ENCODE results near the gene CTNNA1. TPM values are rescaled to one million over a fixed set of nuclear protein-coding genes. Genes with fewer than 3 reads are reported as not detected.

Gene CTNNA1
- total RNA-seq, 2 donors from 2014 or later = 400 to 483 TPM

DNA sequence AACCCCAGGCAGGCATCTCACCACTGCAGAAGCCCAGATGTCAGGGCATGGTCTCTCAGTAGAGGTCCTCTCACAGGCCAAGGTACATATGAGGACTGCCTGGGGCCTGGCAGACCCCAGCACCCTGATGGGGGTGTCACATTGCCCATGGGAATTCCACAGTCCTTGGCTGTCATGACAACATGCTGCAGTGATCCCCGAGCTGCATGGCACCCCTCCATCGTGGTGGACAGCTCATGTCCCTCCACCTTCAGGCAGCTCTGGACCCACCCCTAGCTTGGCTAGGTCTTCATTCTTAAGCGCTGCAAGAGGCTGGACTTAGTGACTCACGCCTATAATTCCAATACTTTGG lies 196.0 kb downstream of the CTNNA1 start:
- TF ChIP-seq, protein P1, sequence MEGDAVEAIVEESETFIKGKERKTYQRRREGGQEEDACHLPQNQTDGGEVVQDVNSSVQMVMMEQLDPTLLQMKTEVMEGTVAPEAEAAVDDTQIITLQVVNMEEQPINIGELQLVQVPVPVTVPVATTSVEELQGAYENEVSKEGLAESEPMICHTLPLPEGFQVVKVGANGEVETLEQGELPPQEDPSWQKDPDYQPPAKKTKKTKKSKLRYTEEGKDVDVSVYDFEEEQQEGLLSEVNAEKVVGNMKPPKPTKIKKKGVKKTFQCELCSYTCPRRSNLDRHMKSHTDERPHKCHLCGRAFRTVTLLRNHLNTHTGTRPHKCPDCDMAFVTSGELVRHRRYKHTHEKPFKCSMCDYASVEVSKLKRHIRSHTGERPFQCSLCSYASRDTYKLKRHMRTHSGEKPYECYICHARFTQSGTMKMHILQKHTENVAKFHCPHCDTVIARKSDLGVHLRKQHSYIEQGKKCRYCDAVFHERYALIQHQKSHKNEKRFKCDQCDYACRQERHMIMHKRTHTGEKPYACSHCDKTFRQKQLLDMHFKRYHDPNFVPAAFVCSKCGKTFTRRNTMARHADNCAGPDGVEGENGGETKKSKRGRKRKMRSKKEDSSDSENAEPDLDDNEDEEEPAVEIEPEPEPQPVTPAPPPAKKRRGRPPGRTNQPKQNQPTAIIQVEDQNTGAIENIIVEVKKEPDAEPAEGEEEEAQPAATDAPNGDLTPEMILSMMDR (IDR thresholded peaks at IDR 0.05) = no peak
- Histone ChIP-seq H3K4me1 (peaks cover 11% of the 10 kb centered on the region), H3K27ac (no peak overlapping the region), H3K36me3 (peaks cover 7% of the 10 kb centered on the region), H3K9me3 (no peaks in the 10 kb centered on the region), H3K27me3 (no peaks in the 10 kb centered on the region), H3K9ac (ENCODE audit: low read depth in 2 of 2, low read length in 2 of 2) (no peak overlapping the region), H3K4me3 (no peak overlapping the region)
- intact Hi-C loops (cut with DNase I) = no loop called here
- no peak for DNase-seq

DNA sequence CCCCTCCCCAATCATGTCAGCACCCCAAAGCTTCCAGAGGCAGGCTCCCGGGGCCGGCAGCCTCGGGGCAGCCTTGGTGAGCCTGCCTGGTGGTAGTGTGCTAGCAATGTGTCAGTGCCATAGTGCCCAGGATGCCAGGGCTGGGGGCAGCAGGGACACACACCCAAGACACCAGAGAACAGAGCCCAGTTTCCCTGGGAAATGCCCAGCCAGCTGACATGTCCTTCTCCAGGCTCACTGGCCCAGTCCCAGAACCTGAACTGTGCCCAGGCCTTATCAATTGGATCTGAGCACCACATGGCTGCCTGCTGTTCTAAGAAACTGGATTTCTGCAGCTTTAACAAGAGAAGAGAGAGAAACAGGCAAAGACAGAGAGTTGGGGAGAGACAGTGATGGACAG lies 196.8 kb downstream of the CTNNA1 start:
- DNase-seq = no peak
- Histone ChIP-seq H3K9ac (ENCODE audit: low read depth in 2 of 2, low read length in 2 of 2) (no peak overlapping the region), H3K9me3 (no peaks in the 10 kb centered on the region), H3K27me3 (no peaks in the 10 kb centered on the region), H3K36me3 (peaks cover 7% of the 10 kb centered on the region), H3K27ac (no peak overlapping the region), H3K4me1 (peaks cover 11% of the 10 kb centered on the region), H3K4me3 (no peak overlapping the region)
- intact Hi-C loops (cut with DNase I) = no loop called here
- TF ChIP-seq, protein P1 (IDR thresholded peaks at IDR 0.05) = no peak

DNA sequence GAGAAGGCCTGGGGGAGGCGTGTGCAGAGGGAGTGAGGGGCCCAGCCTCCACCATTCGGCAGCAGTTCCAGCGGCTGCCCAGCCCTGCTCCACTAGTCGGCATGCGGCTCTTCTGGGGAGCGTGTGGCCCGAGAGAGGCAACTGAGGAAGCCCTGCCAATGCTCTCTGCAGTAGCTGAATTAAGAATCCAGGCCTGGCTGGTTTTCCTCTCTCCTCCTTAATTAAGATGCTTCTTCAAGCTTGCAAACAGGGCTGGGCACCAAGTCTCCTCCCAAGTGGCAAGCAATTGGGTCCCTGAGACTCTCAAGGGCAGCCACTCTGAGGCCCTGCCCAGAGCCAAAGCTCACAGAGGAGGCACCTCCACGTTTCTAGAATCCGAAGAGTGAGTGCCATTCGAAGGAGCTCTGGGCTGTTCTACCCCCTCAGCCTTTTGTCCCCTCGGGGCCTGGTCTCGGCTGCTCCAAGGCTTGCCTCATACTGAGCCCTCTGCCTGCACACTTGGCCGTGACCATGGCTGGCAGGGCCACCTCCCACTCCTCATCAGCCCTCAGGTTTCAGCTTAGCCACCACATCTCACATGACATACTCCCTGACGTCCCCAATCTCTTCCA lies 197.3 kb downstream of the CTNNA1 start:
- peaks cover 11% of the 10 kb centered on the region for H3K4me1 ChIP-seq
- intact Hi-C loops (cut with DNase I) = no loop called here
- no peaks in the 10 kb centered on the region for H3K27me3 ChIP-seq
- H3K27ac ChIP-seq = no peak overlapping the region
- TF ChIP-seq, protein P1 (IDR thresholded peaks at IDR 0.05) = no peak
- H3K9me3 ChIP-seq = no peaks in the 10 kb centered on the region
- H3K9ac ChIP-seq (ENCODE audit: low read depth in 2 of 2, low read length in 2 of 2) = no peak overlapping the region
- no peak overlapping the region for H3K4me3 ChIP-seq
- H3K36me3 ChIP-seq = peaks cover 7% of the 10 kb centered on the region
- no peak for DNase-seq

DNA sequence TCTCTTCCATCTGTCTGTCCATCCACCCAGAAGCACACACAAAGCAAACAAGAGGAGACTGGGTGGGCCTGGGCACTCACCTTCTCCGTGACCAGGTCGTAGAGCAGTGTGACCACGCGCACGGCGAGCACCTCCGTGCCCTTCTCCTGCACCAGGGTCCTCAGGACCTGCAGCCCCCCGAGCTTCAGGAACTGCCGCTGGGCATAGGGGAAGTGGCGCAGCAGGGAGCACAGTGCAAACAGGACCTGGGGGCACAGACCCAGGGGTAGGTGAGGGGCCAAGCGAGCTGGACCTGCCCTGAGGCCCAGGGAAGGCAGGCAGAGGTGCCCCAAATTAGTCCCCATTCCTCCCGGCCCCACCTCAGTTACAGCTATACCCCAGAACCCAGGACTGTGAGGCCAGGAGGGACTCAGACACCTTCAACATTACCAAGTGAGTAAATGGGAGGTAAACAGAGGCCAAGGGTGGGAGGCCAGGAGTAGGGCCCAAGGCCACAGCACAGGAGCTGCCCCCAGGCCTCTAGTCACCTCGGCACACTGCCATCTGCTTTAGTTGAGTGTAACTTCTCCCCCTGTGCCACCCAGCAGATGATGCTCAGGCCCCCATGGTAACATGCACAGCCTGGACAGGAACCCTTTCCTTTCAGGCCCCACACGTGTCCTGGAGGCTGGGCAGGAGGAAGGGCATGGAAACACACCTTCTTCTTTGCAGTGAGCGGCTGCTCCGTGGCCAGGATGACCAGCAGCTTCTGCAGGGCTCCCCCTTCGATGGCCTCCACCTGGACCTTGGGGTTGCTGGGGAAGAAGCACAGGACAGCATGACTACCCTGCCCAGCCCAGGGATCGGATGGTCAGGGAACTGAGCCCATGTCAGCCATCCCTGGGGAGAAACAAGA lies 198.1 kb downstream of the CTNNA1 start:
- Histone ChIP-seq H3K36me3 (peaks cover 7% of the 10 kb centered on the region), H3K9ac (ENCODE audit: low read depth in 2 of 2, low read length in 2 of 2) (no peak overlapping the region), H3K4me1 (peaks cover 11% of the 10 kb centered on the region), H3K27ac (no peak overlapping the region), H3K9me3 (no peaks in the 10 kb centered on the region), H3K27me3 (no peaks in the 10 kb centered on the region), H3K4me3 (no peak overlapping the region)
- TF ChIP-seq, protein P1 (IDR thresholded peaks at IDR 0.05) = no peak
- no peak for DNase-seq
- intact Hi-C loops (cut with DNase I) = no loop called here

DNA sequence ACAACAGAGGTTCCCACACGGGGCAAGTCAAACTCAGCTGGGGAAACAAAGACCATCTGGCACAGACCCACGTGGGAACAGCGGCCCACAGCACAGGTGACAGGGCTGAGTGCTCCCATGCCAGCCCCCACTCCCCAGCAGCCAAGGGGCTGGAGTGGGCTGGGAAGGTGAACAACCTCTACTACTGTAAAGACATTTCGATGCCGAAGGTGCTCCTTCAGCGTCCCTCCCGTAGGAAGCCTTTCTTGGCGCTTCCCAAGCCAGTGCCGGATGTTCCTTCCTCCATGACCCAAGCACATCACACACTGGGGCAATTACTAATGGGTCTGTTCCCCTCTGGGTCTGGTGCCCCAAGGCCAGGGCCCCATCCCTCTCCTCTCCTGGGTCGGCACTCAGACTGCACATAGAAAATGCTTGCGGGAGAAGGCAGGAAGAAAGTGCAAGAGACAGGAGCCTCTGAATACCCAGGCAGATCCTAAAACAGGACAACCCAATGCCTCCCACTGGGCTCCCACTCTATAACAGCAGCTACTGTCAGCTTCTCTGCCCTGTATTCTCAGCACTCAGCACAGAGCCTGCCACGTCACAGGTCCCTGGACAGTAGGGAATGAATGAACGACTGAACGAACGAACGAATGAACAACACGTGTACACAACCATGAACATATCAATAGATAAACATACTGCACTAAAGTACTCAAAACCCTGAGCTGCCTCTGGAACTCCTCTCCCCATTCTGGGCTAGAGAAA lies 198.9 kb downstream of the CTNNA1 start:
- no peak overlapping the region for H3K27ac ChIP-seq
- TF ChIP-seq, protein P1 (IDR thresholded peaks at IDR 0.05) = no peak
- H3K9me3 ChIP-seq = no peaks in the 10 kb centered on the region
- H3K4me1 ChIP-seq = peaks cover 11% of the 10 kb centered on the region
- intact Hi-C loops (cut with DNase I) = no loop called here
- no peaks in the 10 kb centered on the region for H3K36me3 ChIP-seq
- H3K9ac ChIP-seq (ENCODE audit: low read depth in 2 of 2, low read length in 2 of 2) = no peak overlapping the region
- H3K27me3 ChIP-seq = no peaks in the 10 kb centered on the region
- no peak for DNase-seq
- H3K4me3 ChIP-seq = no peak overlapping the region
